NB4 (cell line): ENCODE data around the gene TMCC1.

Experiments
- CTCF ChIP-seq: IDR thresholded peaks from one replicate; pipeline ENCODE4 v1.5.1; 2012; ENCODE audit warnings: low read depth, low read length
- MAX ChIP-seq: IDR thresholded peaks from 2 replicates; pipeline ENCODE4 v1.6.1; 2011; ENCODE audit warnings: low read depth, low read length
- POLR2A ChIP-seq: IDR thresholded peaks from 2 replicates; pipeline ENCODE4 v1.6.1; 2011; ENCODE audit warnings: mild to moderate bottlenecking; ENCODE audit not compliant: insufficient read length; ENCODE audit errors: extremely low read depth

- TF ChIP-seq CTCF (no peak), POLR2A (no peak), MAX (no peak)
Measured at GRCh38 chr3:129628169-129628522, 265.4 kb downstream of the TMCC1 start.
